Measurements from ENCODE around the gene GET3. TPM values are rescaled to one million over a fixed set of nuclear protein-coding genes. Genes with fewer than 3 reads are reported as not detected.

Gene GET3
- total and polyA plus RNA-seq, 4 donors, result 22.8 to 44.1 (median 27.2) TPM

- TF ChIP-seq REST (IDR thresholded peaks at IDR 0.05), result no peak
- TF ChIP-seq MAX (IDR thresholded peaks at IDR 0.05), result peak; percentile 20
- no peak for TF ChIP-seq JUND (IDR thresholded peaks at IDR 0.05)
- no peak for TF ChIP-seq YY1 (IDR thresholded peaks at IDR 0.05)
- no peak for TF ChIP-seq ATF3 (IDR thresholded peaks at IDR 0.05)
- no peak for TF ChIP-seq FOXA2 (IDR thresholded peaks at IDR 0.05)
- TF ChIP-seq RXRA (IDR thresholded peaks at IDR 0.05), result peak in 1 of 2 donors; percentile 26
- no peak for TF ChIP-seq GABPA (IDR thresholded peaks at IDR 0.05 in 1 of 2, conservative IDR thresholded peaks at IDR 0.05 in 1 of 2)
Observed at GRCh38 chr19:12779162-12779993, 42.1 kb downstream of the GET3 start (continued).

GRCh38 chr19:12782174-12782423 is 44.8 kb downstream of the GET3 start:
- H3K9ac ChIP-seq (ENCODE audit: low read depth in 1 of 2, low read length in 2 of 2), result peak overlapping the region in 1 of 2 donors; percentile 80
- WGBS, result 4% methylated on average over 12 of the region's 12 CpGs
- no peaks in the 10 kb centered on the region for H3K9me3 ChIP-seq (ENCODE audit: control insufficient read depth in 4 of 4, low read length in 3 of 4)
- no peak for DNase-seq (ENCODE audit: low spot score)
- H3K27me3 ChIP-seq (ENCODE audit: control insufficient read depth in 4 of 4, insufficient read depth in 4 of 4, low read length in 3 of 4), result no peaks in the 10 kb centered on the region
- peaks cover 16 to 48% (median 25%) of the 10 kb centered on the region in 4 donors for H3K4me1 ChIP-seq (ENCODE audit: control insufficient read depth in 4 of 4, insufficient read depth in 4 of 4, low read length in 3 of 4)
- peak overlapping the region; percentile 67 to 86 for H3K27ac ChIP-seq (ENCODE audit: low read depth in 1 of 2, low read length in 2 of 2)
- peak overlapping the region; percentile 8 to 41 (median 25) for H3K4me3 ChIP-seq (ENCODE audit: low read depth in 1 of 3, low read length in 3 of 3)
- peak; percentile 4 for TF ChIP-seq SP1 (IDR thresholded peaks at IDR 0.05)
- no peak for TF ChIP-seq RXRA (IDR thresholded peaks at IDR 0.05)
- no peak for TF ChIP-seq GABPA (IDR thresholded peaks at IDR 0.05 in 1 of 2, conservative IDR thresholded peaks at IDR 0.05 in 1 of 2)
- TF ChIP-seq, protein P1, sequence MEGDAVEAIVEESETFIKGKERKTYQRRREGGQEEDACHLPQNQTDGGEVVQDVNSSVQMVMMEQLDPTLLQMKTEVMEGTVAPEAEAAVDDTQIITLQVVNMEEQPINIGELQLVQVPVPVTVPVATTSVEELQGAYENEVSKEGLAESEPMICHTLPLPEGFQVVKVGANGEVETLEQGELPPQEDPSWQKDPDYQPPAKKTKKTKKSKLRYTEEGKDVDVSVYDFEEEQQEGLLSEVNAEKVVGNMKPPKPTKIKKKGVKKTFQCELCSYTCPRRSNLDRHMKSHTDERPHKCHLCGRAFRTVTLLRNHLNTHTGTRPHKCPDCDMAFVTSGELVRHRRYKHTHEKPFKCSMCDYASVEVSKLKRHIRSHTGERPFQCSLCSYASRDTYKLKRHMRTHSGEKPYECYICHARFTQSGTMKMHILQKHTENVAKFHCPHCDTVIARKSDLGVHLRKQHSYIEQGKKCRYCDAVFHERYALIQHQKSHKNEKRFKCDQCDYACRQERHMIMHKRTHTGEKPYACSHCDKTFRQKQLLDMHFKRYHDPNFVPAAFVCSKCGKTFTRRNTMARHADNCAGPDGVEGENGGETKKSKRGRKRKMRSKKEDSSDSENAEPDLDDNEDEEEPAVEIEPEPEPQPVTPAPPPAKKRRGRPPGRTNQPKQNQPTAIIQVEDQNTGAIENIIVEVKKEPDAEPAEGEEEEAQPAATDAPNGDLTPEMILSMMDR (IDR thresholded peaks at IDR 0.05; ENCODE audit: low read depth, low read length, missing input control), result peak; percentile 1
- no peak for TF ChIP-seq FOXA1 (IDR thresholded peaks at IDR 0.05)
- H3K36me3 ChIP-seq (ENCODE audit: control insufficient read depth in 4 of 4, insufficient read depth in 3 of 4, low read depth in 1 of 4, low read length in 3 of 4), result no peaks in the 10 kb centered on the region

DNA sequence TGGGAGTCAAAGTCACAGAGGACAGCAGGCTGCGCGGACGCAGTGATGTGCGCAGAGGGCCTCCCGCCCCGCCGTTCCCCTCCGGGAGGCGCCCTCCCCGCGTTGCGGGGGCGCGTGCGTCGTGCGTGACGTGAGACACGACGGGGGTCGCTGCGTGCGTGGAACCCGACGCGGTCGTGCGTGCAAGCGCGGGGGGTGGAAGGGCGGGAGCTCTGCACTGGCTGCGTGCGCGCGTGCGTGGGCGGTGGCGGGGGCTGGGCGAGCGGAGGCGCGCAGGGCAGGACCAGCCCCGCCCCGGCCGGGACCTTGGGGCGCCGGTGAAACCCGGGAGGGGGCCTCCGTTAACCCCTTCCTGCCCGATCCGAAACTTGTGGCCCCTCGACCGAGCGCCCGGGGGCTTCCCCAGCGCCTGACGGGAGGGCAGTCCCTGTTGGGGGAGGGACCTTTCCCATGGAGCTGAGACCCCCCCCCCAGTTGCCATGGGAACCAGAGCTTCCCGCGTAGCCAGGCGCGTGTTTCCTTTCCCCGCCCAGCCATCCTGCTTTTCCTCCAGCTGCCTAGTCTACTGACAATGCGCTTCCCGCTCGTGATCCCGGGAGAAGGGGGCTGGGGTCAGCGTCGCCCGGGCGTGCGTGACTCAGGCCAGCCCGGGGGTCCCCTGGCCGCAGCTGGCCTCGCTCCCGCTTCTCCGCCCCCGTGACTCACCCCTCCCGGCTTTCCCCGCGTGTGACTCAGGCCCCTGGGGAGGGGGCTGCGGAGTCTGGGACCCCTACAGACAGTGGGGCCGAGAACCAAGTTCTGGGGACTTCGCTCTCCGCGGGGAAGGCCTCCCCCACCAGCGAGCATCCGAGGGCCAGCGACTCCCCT is 45.4 kb downstream of the GET3 start:
- WGBS, result 1% methylated on average over 88 of the region's 88 CpGs
- Histone ChIP-seq H3K27me3 (ENCODE audit: control insufficient read depth in 4 of 4, insufficient read depth in 4 of 4, low read length in 3 of 4) (no peaks in the 10 kb centered on the region), H3K4me1 (ENCODE audit: control insufficient read depth in 4 of 4, insufficient read depth in 4 of 4, low read length in 3 of 4) (peaks cover 12 to 44% (median 23%) of the 10 kb centered on the region in 4 donors), H3K4me3 (ENCODE audit: low read depth in 1 of 3, low read length in 3 of 3) (peak overlapping the region; percentile 8 to 41 (median 25)), H3K27ac (ENCODE audit: low read depth in 1 of 2, low read length in 2 of 2) (peak overlapping the region; percentile 67 to 86), H3K9me3 (ENCODE audit: control insufficient read depth in 4 of 4, low read length in 3 of 4) (no peaks in the 10 kb centered on the region), H3K36me3 (ENCODE audit: control insufficient read depth in 4 of 4, insufficient read depth in 3 of 4, low read depth in 1 of 4, low read length in 3 of 4) (no peaks in the 10 kb centered on the region), H3K9ac (ENCODE audit: low read depth in 1 of 2, low read length in 2 of 2) (no peak overlapping the region)
- DNase-seq (ENCODE audit: low spot score), result peak; percentile 82
- TF ChIP-seq HNF4A (conservative IDR thresholded peaks at IDR 0.05), result no peak
- no peak for TF ChIP-seq ZBTB33 (IDR thresholded peaks at IDR 0.05)
- TF ChIP-seq, protein P1 (IDR thresholded peaks at IDR 0.05; ENCODE audit: low read depth, low read length, missing input control), result no peak
- TF ChIP-seq EGR1 (IDR thresholded peaks at IDR 0.05; ENCODE audit: low read depth in 2 of 2), result peak; percentile 73 to 97
- TF ChIP-seq RXRA (IDR thresholded peaks at IDR 0.05), result no peak
- no peak for TF ChIP-seq FOXA1 (IDR thresholded peaks at IDR 0.05)
- TF ChIP-seq NR2F2 (IDR thresholded peaks at IDR 0.05), result no peak
- TF ChIP-seq HNF4G (IDR thresholded peaks at IDR 0.05), result no peak
- no peak for TF ChIP-seq TAF1 (conservative IDR thresholded peaks at IDR 0.05)
- no peak for TF ChIP-seq MAX (IDR thresholded peaks at IDR 0.05)
- TF ChIP-seq YY1 (IDR thresholded peaks at IDR 0.05), result no peak

Data from liver (tissue), 9 donors.